HepG2 (cell line): ENCODE measurements around the gene ANKRD40. TPM values are rescaled to one million over a fixed set of nuclear protein-coding genes. Genes with fewer than 3 reads are reported as not detected.

ENCODE experiments used
- ATAC-seq: fragments of 200-7000 bp; cut with Tn5 transposase; 3 replicates; pipeline ENCODE4 v1.9.1; 2020; ENCODE audit warnings: mild to moderate bottlenecking, moderate library complexity
- BruUV-seq: library from RNA; stranded (reverse); fragments of 400-500 nt; replicated peaks from 2 replicates; lab custom pipeline; 2021; lab: Mats Ljungman, UMichigan
- CTCF ChIA-PET: fragments of 300-600 bp; formaldehyde crosslinking; extraction: SDS; loops from one replicate; lab custom pipeline; 2021; ENCODE audit warnings: low total read pairs, inconsistent platforms, low intra/inter-chr PET ratio; lab: Yijun Ruan, JAX
- POLR2A ChIA-PET: fragments of 350-600 bp; sonication (Branson Sonifier 250); formaldehyde crosslinking; loops from one replicate; lab custom pipeline; 2020; ENCODE audit warnings: antibody characterized with exemption, inconsistent platforms; lab: Yijun Ruan, JAX
- DNase-seq: peaks from one replicate; pipeline ENCODE4 v3.0.0-alpha.2; 2015; ENCODE audit warnings: low spot score
- FAIRE-seq: peaks from 3 replicates; lab custom pipeline; 2011; peaks lifted over from hg19 to GRCh38; lab: Jason Lieb, UNC
- H2AFZ ChIP-seq: one replicate; pipeline ENCODE4 v1.6.1; 2011; ENCODE audit warnings: low read length, inconsistent platforms
- H3K27ac ChIP-seq: fragments of 300-600 bp; 3 replicates; pipeline ENCODE4 v1.8.0; 2011; ENCODE audit warnings: mixed run types, mild to moderate bottlenecking, mixed read lengths, low read length, inconsistent platforms; ENCODE audit not compliant: insufficient read depth; ENCODE audit errors: extremely low read length
- H3K27me3 ChIP-seq, 2 experiments: fragments of 200-600 bp in 1 of 2; 2 replicates in 1 of 2; 3 replicates in 1 of 2; pipeline versions ENCODE4 v1.6.0 to v1.8.0; 2011; ENCODE audit warnings: low read length in 2 of 2, mild to moderate bottlenecking in 2 of 2, moderate library complexity in 2 of 2, inconsistent platforms in 1 of 2; ENCODE audit not compliant: insufficient read depth in 2 of 2, control insufficient read depth in 1 of 2
- H3K36me3 ChIP-seq, 2 experiments: fragments of 200-600 bp in 1 of 2; replicated peaks in 1 of 2; 2 replicates in 1 of 2; 3 replicates in 1 of 2; pipeline versions ENCODE4 v1.5.1 to v1.8.0; 2011; ENCODE audit warnings: low read length in 2 of 2, inconsistent platforms in 1 of 2; ENCODE audit not compliant: insufficient read depth in 2 of 2, control insufficient read depth in 1 of 2
- H3K4me1 ChIP-seq: 2 replicates; pipeline ENCODE4 v1.5.1; 2012; ENCODE audit warnings: low read length, inconsistent platforms; ENCODE audit not compliant: insufficient read depth
- H3K4me2 ChIP-seq: 2 replicates; pipeline ENCODE4 v1.6.0; 2011; ENCODE audit warnings: low read depth, low read length, inconsistent platforms
- H3K4me3 ChIP-seq, 3 experiments: fragments of 200-600 bp in 1 of 3; sonication (generic), shearing (Covaris generic) in 1 of 3; replicated peaks in 1 of 3; 2 replicates each; pipeline ENCODE4 v1.5.1; 2011 to 2016; ENCODE audit warnings: low read length in 3 of 3, inconsistent platforms in 2 of 3, low read depth in 2 of 3, mild to moderate bottlenecking in 2 of 3, control low read depth in 1 of 3, mixed read lengths in 1 of 3; ENCODE audit not compliant: insufficient read depth in 1 of 3
- H3K79me2 ChIP-seq: one replicate; pipeline ENCODE4 v1.6.1; 2011; ENCODE audit warnings: low read length, inconsistent platforms; ENCODE audit not compliant: insufficient read depth
- H3K9ac ChIP-seq: 2 replicates; pipeline ENCODE4 v1.6.0; 2011; ENCODE audit warnings: mild to moderate bottlenecking, low read depth, low read length, inconsistent platforms; ENCODE audit not compliant: insufficient read depth
- H3K9me3 ChIP-seq: 2 replicates; pipeline ENCODE4 v1.5.1; 2012; ENCODE audit warnings: mild to moderate bottlenecking, low read length
- H4K20me1 ChIP-seq: 2 replicates; pipeline ENCODE4 v1.6.0; 2011; ENCODE audit warnings: inconsistent platforms, mild to moderate bottlenecking, low read length, moderate library complexity; ENCODE audit not compliant: insufficient read depth
- BORCS8-MEF2B ChIP-seq: sonication (generic); formaldehyde crosslinking; IDR thresholded peaks from 2 replicates; pipeline ENCODE4 v1.8.0; 2022; ENCODE audit warnings: mild to moderate bottlenecking, missing genetic modification reagents
- HNRNPK ChIP-seq: fragments of 200-400 bp; formaldehyde crosslinking; IDR thresholded peaks from 2 replicates; pipeline ENCODE4 v1.6.1; 2018; ENCODE audit warnings: low read length, low read depth, moderate library complexity, mild to moderate bottlenecking; ENCODE audit not compliant: poor library complexity, severe bottlenecking
- HNRNPLL ChIP-seq: fragments of 200-400 bp; formaldehyde crosslinking; IDR thresholded peaks from 2 replicates; pipeline ENCODE4 v1.6.1; 2017; ENCODE audit warnings: mild to moderate bottlenecking, low read depth, low read length; ENCODE audit not compliant: poor library complexity, severe bottlenecking
- NFE2 ChIP-seq: sonication (generic); formaldehyde crosslinking; IDR thresholded peaks from 2 replicates; pipeline ENCODE4 v1.4.0; 2020; ENCODE audit warnings: missing genetic modification reagents
- SAP130 ChIP-seq: IDR thresholded peaks from 2 replicates; pipeline ENCODE4 v1.6.1; 2016; ENCODE audit warnings: low read depth
- SNRNP70 ChIP-seq: fragments of 200-400 bp; formaldehyde crosslinking; IDR thresholded peaks from 2 replicates; pipeline ENCODE4 v1.6.1; 2017; ENCODE audit warnings: mild to moderate bottlenecking, low read depth, low read length, moderate library complexity
- TEAD2 ChIP-seq: sonication (generic); formaldehyde crosslinking; IDR thresholded peaks from 2 replicates; pipeline ENCODE4 v1.9.0; 2021; ENCODE audit warnings: missing genetic modification reagents
- WIZ ChIP-seq: sonication (generic); formaldehyde crosslinking; IDR thresholded peaks from 2 replicates; pipeline ENCODE4 v1.5.1; 2020; ENCODE audit warnings: mild to moderate bottlenecking, missing genetic modification reagents
- XBP1 ChIP-seq: sonication (generic); formaldehyde crosslinking; IDR thresholded peaks from 2 replicates; pipeline ENCODE4 v1.5.0; 2020; ENCODE audit warnings: missing genetic modification reagents
- ZNF12 ChIP-seq: sonication (generic); formaldehyde crosslinking; IDR thresholded peaks from 2 replicates; pipeline ENCODE4 v1.5.0; 2020; ENCODE audit warnings: missing genetic modification reagents
- ZNF329 ChIP-seq: sonication (generic); formaldehyde crosslinking; IDR thresholded peaks from 2 replicates; pipeline ENCODE4 v1.9.0; 2021; ENCODE audit warnings: low read depth, mild to moderate bottlenecking, missing genetic modification reagents
- ZNF546 ChIP-seq: sonication (generic); formaldehyde crosslinking; conservative IDR thresholded peaks from 2 replicates; pipeline ENCODE4 v1.8.1; 2023; ENCODE audit warnings: mild to moderate bottlenecking, missing genetic modification reagents
- ZNF549 ChIP-seq: sonication (generic); formaldehyde crosslinking; IDR thresholded peaks from 2 replicates; pipeline ENCODE4 v1.5.0; 2020; ENCODE audit warnings: missing genetic modification reagents
- ZNF619 ChIP-seq: sonication (generic); formaldehyde crosslinking; IDR thresholded peaks from 2 replicates; pipeline ENCODE4 v1.4.0; 2020; ENCODE audit warnings: mild to moderate bottlenecking, missing genetic modification reagents
- whole genome bisulfite sequencing: methylation state at CpG from one replicate; pipeline ENCODE4 v1.1.6; 2017; ENCODE audit warnings: low lambda C conversion rate; 5-methylcytosine and 5-hydroxymethylcytosine counted together
- in situ Hi-C: cut with HindIII; loops from 2 replicates; pipeline ENCODE4 v1.10.0; 2017; ENCODE audit warnings: low pct_unique_long_range_greater_than_20kb; ENCODE audit not compliant: extremely low pct_ligation_motif_present
- intact Hi-C: fragments of 100-400 bp; cut with micrococcal nuclease; formaldehyde crosslinking; loops from one replicate; pipeline ENCODE4 v1.10.0; 2022; ENCODE audit not compliant: unreplicated experiment
- polyA plus RNA-seq, 8 experiments: library from polyadenylated mRNA; depleted of rRNA in 3 of 8; stranded (reverse) in 7 of 8; unstranded in 1 of 8; fragments of >200 nt; fragmentation: Illumina TruSeq in 4 of 8; extraction: Trizol in 4 of 8; gene quantifications; 2 replicates each; pipeline versions ENCODE4 v1.2.1 to v1.2.3, GENCODE V29; 2011 to 2016; ENCODE audit warnings: low read depth in 4 of 8, missing spikeins in 1 of 8, mixed read lengths in 1 of 8; ENCODE audit not compliant: insufficient read depth in 1 of 8
- total RNA-seq, 5 experiments: library from RNA; depleted of rRNA; stranded (reverse); fragments of >200 nt; fragmentation: Illumina TruSeq; extraction: Trizol; gene quantifications; 2 replicates each; pipeline ENCODE4 v1.2.3, GENCODE V29; 2016; ENCODE audit warnings: low read depth in 1 of 5

Gene ANKRD40
- total and polyA plus RNA-seq, 2 of the 13 experiments (the other 11 are each of a cell fraction or from before 2014, with no cell fraction given) = 35.0 to 46.4 TPM

DNA sequence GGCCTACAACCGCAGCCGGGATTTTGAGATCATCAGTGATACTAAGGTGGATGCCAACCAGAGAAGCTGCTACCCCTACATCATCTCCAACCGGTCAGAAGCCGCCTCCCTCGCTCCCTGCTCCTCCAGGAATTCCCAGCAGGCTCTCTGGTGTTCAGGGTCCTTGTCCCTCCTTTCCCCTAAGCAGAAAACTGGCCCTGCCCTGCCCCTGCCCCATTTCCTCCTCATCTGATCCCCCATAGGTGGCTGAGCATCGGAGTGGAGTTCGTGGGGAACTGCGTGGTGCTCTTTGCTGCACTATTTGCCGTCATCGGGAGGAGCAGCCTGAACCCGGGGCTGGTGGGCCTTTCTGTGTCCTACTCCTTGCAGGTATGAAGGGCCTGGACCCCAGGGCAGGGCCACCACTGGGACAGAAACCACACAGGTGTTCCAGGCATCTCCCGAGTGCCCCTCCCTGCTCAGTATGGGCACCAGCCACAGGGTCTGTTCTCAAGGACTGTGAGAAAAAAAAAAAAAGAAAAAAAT lies 29.8 kb downstream of the ANKRD40 start:
- Histone ChIP-seq H3K4me3 (no peak overlapping the region), H3K4me1 (peaks cover 57% of the 10 kb centered on the region), H3K27me3 (no peaks in the 10 kb centered on the region), H3K27ac (no peak overlapping the region), H2AFZ (no peak overlapping the region), H3K36me3 (no peaks in the 10 kb centered on the region), H4K20me1 (no peaks in the 10 kb centered on the region), H3K9ac (no peak overlapping the region), H3K9me3 (no peaks in the 10 kb centered on the region), H3K79me2 (no peaks in the 10 kb centered on the region), H3K4me2 (no peak overlapping the region)
- DNase-seq = no peak
- in situ Hi-C loops = no loop called here
- POLR2A ChIA-PET = interaction anchor here (1.3 to 21.3 kb wide), 3 partner anchors 9 to 45 kb away, joined by 5 to 839 read pairs (median 6); partner anchors contain the start of gene ABCC3
- CTCF ChIA-PET = no interaction called here
- no peak for ATAC-seq
- TF ChIP-seq ZNF329 (CRISPR knock-in tag) = no peak
- TF ChIP-seq XBP1 (CRISPR knock-in tag) = no peak
- TF ChIP-seq TEAD2 (CRISPR knock-in tag) = no peak
- TF ChIP-seq ZNF546 (CRISPR knock-in tag) = no peak
- TF ChIP-seq ZNF619 (CRISPR knock-in tag) = no peak
- no peak for TF ChIP-seq BORCS8-MEF2B (CRISPR knock-in tag)
- no peak for TF ChIP-seq WIZ
- no peak for TF ChIP-seq HNRNPK
- TF ChIP-seq SNRNP70 = no peak
- TF ChIP-seq ZNF549 (CRISPR knock-in tag) = no peak
- no peak for TF ChIP-seq NFE2 (CRISPR knock-in tag)
- TF ChIP-seq ZNF12 (CRISPR knock-in tag) = no peak
- no peak for TF ChIP-seq HNRNPLL
- no peak for TF ChIP-seq SAP130
- no TSS peak for BruUV-seq
- intact Hi-C loops = loop anchor here (2.0 kb wide), 1 partner anchor 17 kb away; no protein-coding TSS in a partner anchor
- 98% methylated on average over 12 of the region's 12 CpGs for WGBS
- no peak for FAIRE-seq
